HepG2 (cell line): Measurements from ENCODE around the gene MRPS5. TPM values are rescaled to one million over a fixed set of nuclear protein-coding genes. Genes with fewer than 3 reads are reported as not detected.

ENCODE experiments used
- ASH2L ChIP-seq: fragments of 300-600, 200-600 bp; sonication (generic); IDR thresholded peaks from 2 replicates; pipeline ENCODE4 v1.7.0; 2017; ENCODE audit warnings: low read depth, mild to moderate bottlenecking, moderate library complexity, mixed read lengths, low read length; ENCODE audit not compliant: insufficient read length
- ATF7 ChIP-seq, 2 experiments: fragments of 450-650 bp in 1 of 2; sonication (generic) in 1 of 2; formaldehyde crosslinking in 1 of 2; IDR thresholded peaks; 2 replicates each; pipeline versions ENCODE4 v1.4.0 to v1.6.1; 2016 to 2020; ENCODE audit warnings: antibody characterized with exemption in 1 of 2, mild to moderate bottlenecking in 1 of 2, missing genetic modification reagents in 1 of 2
- FOXK2 ChIP-seq: fragments of 450-650 bp; IDR thresholded peaks from 2 replicates; pipeline ENCODE4 v1.6.1; 2016
- GTF3A ChIP-seq: sonication (generic); formaldehyde crosslinking; conservative IDR thresholded peaks from 2 replicates; pipeline ENCODE4 v1.4.0; 2020; ENCODE audit warnings: mild to moderate bottlenecking, missing genetic modification reagents
- KLF6 ChIP-seq: IDR thresholded peaks from 2 replicates; pipeline ENCODE4 v1.8.0; 2016; ENCODE audit warnings: missing biosample characterization, missing genetic modification reagents
- MXD3 ChIP-seq: IDR thresholded peaks from 2 replicates; pipeline ENCODE4 v1.6.1; 2016; ENCODE audit warnings: mild to moderate bottlenecking, missing biosample characterization, missing genetic modification reagents
- NAIF1 ChIP-seq: sonication (generic); formaldehyde crosslinking; IDR thresholded peaks from 2 replicates; pipeline ENCODE4 v1.5.0; 2020; ENCODE audit warnings: mild to moderate bottlenecking, missing genetic modification reagents, borderline replicate concordance
- NFYB ChIP-seq: sonication (generic); formaldehyde crosslinking; IDR thresholded peaks from 2 replicates; pipeline ENCODE4 v1.4.0; 2020; ENCODE audit warnings: missing genetic modification reagents
- NR0B2 ChIP-seq: sonication (generic); formaldehyde crosslinking; IDR thresholded peaks from 2 replicates; pipeline ENCODE4 v1.4.0; 2020; ENCODE audit warnings: mild to moderate bottlenecking, missing genetic modification reagents
- RBFOX2 ChIP-seq: fragments of 200-400 bp; formaldehyde crosslinking; IDR thresholded peaks from 2 replicates; pipeline ENCODE4 v1.6.1; 2017; ENCODE audit warnings: low read depth, mild to moderate bottlenecking, low read length
- REL ChIP-seq: sonication (generic); formaldehyde crosslinking; conservative IDR thresholded peaks from 2 replicates; pipeline ENCODE4 v1.8.0; 2022; ENCODE audit warnings: mild to moderate bottlenecking, missing genetic modification reagents, moderate library complexity
- SKI ChIP-seq: fragments of 450-650 bp; IDR thresholded peaks from one replicate; pipeline ENCODE4 v1.6.1; 2018; ENCODE audit warnings: mild to moderate bottlenecking; ENCODE audit not compliant: partially characterized antibody
- SMARCE1 ChIP-seq: fragments of 450-650 bp; IDR thresholded peaks from 2 replicates; pipeline ENCODE4 v1.6.1; 2017; ENCODE audit warnings: borderline replicate concordance
- SNAPC4 ChIP-seq: sonication (generic); formaldehyde crosslinking; IDR thresholded peaks from 2 replicates; pipeline ENCODE4 v1.4.0; 2020; ENCODE audit warnings: mild to moderate bottlenecking, missing genetic modification reagents
- THAP11 ChIP-seq: IDR thresholded peaks from 2 replicates; pipeline ENCODE4 v1.6.1; 2016; ENCODE audit warnings: missing biosample characterization, missing genetic modification reagents
- WIZ ChIP-seq: sonication (generic); formaldehyde crosslinking; IDR thresholded peaks from 2 replicates; pipeline ENCODE4 v1.5.1; 2020; ENCODE audit warnings: mild to moderate bottlenecking, missing genetic modification reagents
- ZGPAT ChIP-seq: IDR thresholded peaks from 2 replicates; pipeline ENCODE4 v1.6.1; 2016; ENCODE audit warnings: mild to moderate bottlenecking
- ZNF775 ChIP-seq: sonication (generic); formaldehyde crosslinking; IDR thresholded peaks from 2 replicates; pipeline ENCODE4 v1.4.0; 2020; ENCODE audit warnings: missing genetic modification reagents, mild to moderate bottlenecking, moderate library complexity, borderline replicate concordance
- ZNF879 ChIP-seq: sonication (generic); formaldehyde crosslinking; IDR thresholded peaks from 2 replicates; pipeline ENCODE4 v1.8.1; 2023; ENCODE audit warnings: missing genetic modification reagents
- ZSCAN25 ChIP-seq: sonication (generic); formaldehyde crosslinking; IDR thresholded peaks from 2 replicates; pipeline ENCODE4 v1.8.0; 2022; ENCODE audit warnings: mild to moderate bottlenecking, missing genetic modification reagents
- ZZZ3 ChIP-seq: sonication (generic); formaldehyde crosslinking; IDR thresholded peaks from 2 replicates; pipeline ENCODE4 v1.4.0; 2020; ENCODE audit warnings: missing genetic modification reagents, mild to moderate bottlenecking, borderline replicate concordance
- polyA plus RNA-seq, 8 experiments: library from polyadenylated mRNA; depleted of rRNA in 3 of 8; stranded (reverse) in 7 of 8; unstranded in 1 of 8; fragments of >200 nt; fragmentation: Illumina TruSeq in 4 of 8; extraction: Trizol in 4 of 8; gene quantifications; 2 replicates each; pipeline versions ENCODE4 v1.2.1 to v1.2.3, GENCODE V29; 2011 to 2016; ENCODE audit warnings: low read depth in 4 of 8, missing spikeins in 1 of 8, mixed read lengths in 1 of 8; ENCODE audit not compliant: insufficient read depth in 1 of 8
- total RNA-seq, 5 experiments: library from RNA; depleted of rRNA; stranded (reverse); fragments of >200 nt; fragmentation: Illumina TruSeq; extraction: Trizol; gene quantifications; 2 replicates each; pipeline ENCODE4 v1.2.3, GENCODE V29; 2016; ENCODE audit warnings: low read depth in 1 of 5

The MRPS5 gene
- total and polyA plus RNA-seq, 2 of the 13 experiments (the other 11 are each of a cell fraction or from before 2014, with no cell fraction given) = 98.8 to 134 TPM

- TF ChIP-seq NR0B2 (CRISPR knock-in tag) (0 out of 2 replicates have a peak, but pooled peaks have one; percentile 74), RBFOX2 (peak; percentile 83), MXD3 (CRISPR knock-in tag) (no peak), WIZ (no peak), NFYB (no peak), FOXK2 (no peak), SMARCE1 (no peak), THAP11 (CRISPR knock-in tag) (no peak), ATF7 (IDR thresholded peaks at IDR 0.05) (no peak), ATF7 (CRISPR knock-in tag; IDR thresholded peaks at IDR 0.05) (no peak), ZGPAT (no peak), ASH2L (no peak), GTF3A (CRISPR knock-in tag) (no peak), SKI (no peak), REL (CRISPR knock-in tag) (no peak), NAIF1 (CRISPR knock-in tag) (no peak), ZZZ3 (no peak), ZNF879 (CRISPR knock-in tag) (0 out of 2 replicates have a peak, but pooled peaks have one; percentile 52), KLF6 (CRISPR knock-in tag) (no peak), ZSCAN25 (no peak), ZNF775 (CRISPR knock-in tag) (no peak), SNAPC4 (CRISPR knock-in tag) (no peak)
These were observed 37.4 kb upstream of the MRPS5 start (continued) for GRCh38 chr2:95158891-95159619.
